ENCODE data around the gene ZNF487.
"Not testable (repeated sequence)": the region's sequence is repeated elsewhere in the genome, so short reads cannot be mapped to it uniquely, and the experiment has no call there.

The ZNF487 gene

GRCh38 chr10:43391496-43391895, 45.4 kb upstream of the ZNF487 start:
- H3K4me3 ChIP-seq, result no peak overlapping the region
- peaks cover 0 to 28% (median 16%) of the 10 kb centered on the region in 4 donors for H3K4me1 ChIP-seq
- intact Hi-C loops (cut with DNase I; ENCODE audit: low total_unique reads), result no loop called here
- H3K36me3 ChIP-seq, result peaks cover 66 to 88% (median 72%) of the 10 kb centered on the region in 3 donors
- DNase-seq, result no peak
- no peak for TF ChIP-seq CTCF (IDR thresholded peaks at IDR 0.05)
- H3K27me3 ChIP-seq, result no peaks in the 10 kb centered on the region
- no peaks in the 10 kb centered on the region for H3K9me3 ChIP-seq
- no peak overlapping the region for H3K27ac ChIP-seq

- peaks cover 54 to 75% (median 60%) of the 10 kb centered on the region in 3 donors for H3K36me3 ChIP-seq
- DNase-seq, result peak in 1 of 2 donors; percentile 19
- no peak for TF ChIP-seq CTCF (IDR thresholded peaks at IDR 0.05)
These were observed 44.2 kb upstream of the ZNF487 start for GRCh38 chr10:43392748-43393147.

GRCh38 chr10:43393186-43393585, 43.7 kb upstream of the ZNF487 start:
- H3K4me3 ChIP-seq; DNase-seq; H3K27ac ChIP-seq; H3K27me3 ChIP-seq; H3K9me3 ChIP-seq; intact Hi-C loops (cut with DNase I; ENCODE audit: low total_unique reads): not testable (repeated sequence)
- peaks cover 0 to 36% (median 20%) of the 10 kb centered on the region in 4 donors for H3K4me1 ChIP-seq
- peaks cover 49 to 71% (median 55%) of the 10 kb centered on the region in 3 donors for H3K36me3 ChIP-seq

More at GRCh38 chr10:43392748-43393147, 44.2 kb upstream of the ZNF487 start:
- Histone ChIP-seq H3K4me1 (peaks cover 0 to 32% (median 18%) of the 10 kb centered on the region in 4 donors), H3K9me3 (no peaks in the 10 kb centered on the region), H3K4me3 (no peak overlapping the region), H3K27me3 (no peaks in the 10 kb centered on the region), H3K27ac (no peak overlapping the region)
- intact Hi-C loops (cut with DNase I; ENCODE audit: low total_unique reads), result no loop called here

GRCh38 chr10:43393606-43394360, 43.1 kb upstream of the ZNF487 start:
- H3K27ac ChIP-seq, result no peak overlapping the region
- no peaks in the 10 kb centered on the region for H3K9me3 ChIP-seq
- intact Hi-C loops (cut with DNase I; ENCODE audit: low total_unique reads), result no loop called here
- no peak for TF ChIP-seq CTCF (IDR thresholded peaks at IDR 0.05)
- no peaks in the 10 kb centered on the region for H3K27me3 ChIP-seq
- peaks cover 43 to 65% (median 53%) of the 10 kb centered on the region in 3 donors for H3K36me3 ChIP-seq
- no peak for DNase-seq
- H3K4me3 ChIP-seq, result no peak overlapping the region
- H3K4me1 ChIP-seq, result peaks cover 0 to 42% (median 26%) of the 10 kb centered on the region in 4 donors

- Histone ChIP-seq H3K4me3 (no peak overlapping the region), H3K27me3 (no peaks in the 10 kb centered on the region), H3K27ac (peak overlapping the region in 1 of 2 donors; percentile 97), H3K9me3 (no peaks in the 10 kb centered on the region), H3K36me3 (peaks cover 44 to 54% (median 47%) of the 10 kb centered on the region in 3 donors), H3K4me1 (peaks cover 0 to 53% (median 34%) of the 10 kb centered on the region in 4 donors)
- no peak for TF ChIP-seq CTCF (IDR thresholded peaks at IDR 0.05)
- intact Hi-C loops (cut with DNase I; ENCODE audit: low total_unique reads), result loop anchor here (5.0 kb wide), 1 partner anchor 42 kb away; the partner anchor contains the start of gene ZNF487
- no peak for DNase-seq
These were observed 42.0 kb upstream of the ZNF487 start for GRCh38 chr10:43394868-43395267.

- H3K9me3 ChIP-seq, result no peaks in the 10 kb centered on the region
- intact Hi-C loops (cut with DNase I; ENCODE audit: low total_unique reads), result loop anchor here (5.0 kb wide), 1 partner anchor 42 kb away; the partner anchor contains the start of gene ZNF487
- H3K27ac ChIP-seq, result peak overlapping the region; percentile 95 to 97
- H3K4me3 ChIP-seq, result peak overlapping the region; percentile 66 to 70
- TF ChIP-seq CTCF (IDR thresholded peaks at IDR 0.05), result no peak
- H3K27me3 ChIP-seq, result no peaks in the 10 kb centered on the region
- H3K4me1 ChIP-seq, result peaks cover 0 to 58% (median 37%) of the 10 kb centered on the region in 4 donors
- H3K36me3 ChIP-seq, result peaks cover 37 to 47% (median 44%) of the 10 kb centered on the region in 3 donors
- DNase-seq, result no peak
These were observed 41.3 kb upstream of the ZNF487 start for GRCh38 chr10:43395571-43396060.

Data from tibial artery (tissue), 4 donors.